H9 (cell line): ENCODE measurements around the gene LRP1B. TPM values are rescaled to one million over a fixed set of nuclear protein-coding genes. Genes with fewer than 3 reads are reported as not detected.

Source experiments
- DNase-seq: peaks from one replicate; pipeline ENCODE4 v3.0.0-alpha.2; 2017
- H2AFZ ChIP-seq: one replicate; pipeline ENCODE4 v1.6.1; 2013; ENCODE audit warnings: mild to moderate bottlenecking, low read length, control low read depth, moderate library complexity
- H2AK5ac ChIP-seq: 2 replicates; pipeline ENCODE4 v1.6.1; 2013; ENCODE audit warnings: low read length, control low read depth, mixed read lengths; ENCODE audit not compliant: insufficient read length
- H2BK120ac ChIP-seq: one replicate; pipeline ENCODE4 v1.6.1; 2013; ENCODE audit warnings: low read depth, mild to moderate bottlenecking, low read length, control low read depth, inconsistent platforms; ENCODE audit not compliant: poor library complexity, severe bottlenecking
- H2BK12ac ChIP-seq: 2 replicates; pipeline ENCODE4 v1.6.1; 2013; ENCODE audit warnings: low read length, control low read depth, mixed read lengths, low read depth; ENCODE audit not compliant: insufficient read length
- H2BK15ac ChIP-seq: 2 replicates; pipeline ENCODE4 v1.6.1; 2013; ENCODE audit warnings: low read depth, low read length, control low read depth
- H2BK20ac ChIP-seq: one replicate; pipeline ENCODE4 v1.6.1; 2013; ENCODE audit warnings: low read depth, mild to moderate bottlenecking, low read length, control low read depth, inconsistent platforms; ENCODE audit not compliant: poor library complexity, severe bottlenecking
- H2BK5ac ChIP-seq: 2 replicates; pipeline ENCODE4 v1.6.1; 2013; ENCODE audit warnings: low read length, control low read depth, mixed read lengths; ENCODE audit not compliant: insufficient read length
- H3K14ac ChIP-seq: 2 replicates; pipeline ENCODE4 v1.6.1; 2013; ENCODE audit warnings: low read length, control low read depth; ENCODE audit not compliant: insufficient read depth
- H3K18ac ChIP-seq: 2 replicates; pipeline ENCODE4 v1.6.1; 2013; ENCODE audit warnings: low read depth, mild to moderate bottlenecking, mixed read lengths, low read length, control low read depth; ENCODE audit not compliant: insufficient read length
- H3K23ac ChIP-seq: 2 replicates; pipeline ENCODE4 v1.6.1; 2013; ENCODE audit warnings: low read length, control low read depth, mixed read lengths, low read depth; ENCODE audit not compliant: insufficient read length
- H3K23me2 ChIP-seq: 2 replicates; pipeline ENCODE4 v1.6.1; 2013; ENCODE audit warnings: low read depth, mild to moderate bottlenecking, mixed read lengths, low read length, control low read depth; ENCODE audit not compliant: insufficient read length, poor library complexity, severe bottlenecking
- H3K27ac ChIP-seq: 2 replicates; pipeline ENCODE4 v1.5.1; 2013; ENCODE audit warnings: low read length, control low read depth, mixed read lengths, low read depth; ENCODE audit not compliant: insufficient read length
- H3K27me3 ChIP-seq: 2 replicates; pipeline ENCODE4 v1.6.1; 2013; ENCODE audit warnings: low read length, control low read depth, inconsistent platforms; ENCODE audit not compliant: insufficient read depth
- H3K4ac ChIP-seq: 2 replicates; pipeline ENCODE4 v1.6.1; 2013; ENCODE audit warnings: low read depth, mild to moderate bottlenecking, control low read depth, inconsistent platforms, low read length, moderate library complexity
- H3K4me1 ChIP-seq: 2 replicates; pipeline ENCODE4 v1.6.1; 2013; ENCODE audit warnings: low read length, control low read depth, inconsistent platforms; ENCODE audit not compliant: insufficient read depth
- H3K4me2 ChIP-seq: 2 replicates; pipeline ENCODE4 v1.6.1; 2013; ENCODE audit warnings: low read length, control low read depth, mixed read lengths; ENCODE audit not compliant: insufficient read length, insufficient read depth
- H3K56ac ChIP-seq: 2 replicates; pipeline ENCODE4 v1.6.1; 2013; ENCODE audit warnings: low read depth, mild to moderate bottlenecking, mixed read lengths, low read length, control low read depth; ENCODE audit not compliant: insufficient read length
- H3K79me1 ChIP-seq: 2 replicates; pipeline ENCODE4 v1.6.1; 2013; ENCODE audit warnings: low read depth, mild to moderate bottlenecking, moderate library complexity, low read length, control low read depth, inconsistent platforms; ENCODE audit not compliant: insufficient read depth, poor library complexity, severe bottlenecking
- H3K79me2 ChIP-seq: 2 replicates; pipeline ENCODE4 v1.6.1; 2013; ENCODE audit warnings: low read length, control low read depth, inconsistent platforms; ENCODE audit not compliant: insufficient read depth
- H3K9ac ChIP-seq: 2 replicates; pipeline ENCODE4 v1.6.1; 2013; ENCODE audit warnings: low read length, control low read depth, mixed read lengths; ENCODE audit not compliant: insufficient read length; ENCODE audit errors: extremely low read depth
- H3K9me3 ChIP-seq: one replicate; pipeline ENCODE4 v1.6.1; 2013; ENCODE audit warnings: low read depth, low read length, inconsistent platforms; ENCODE audit not compliant: control insufficient read depth
- H3T11ph ChIP-seq: one replicate; pipeline ENCODE4 v1.6.1; 2013; ENCODE audit warnings: mild to moderate bottlenecking, low read length, control low read depth, inconsistent platforms
- H4K20me1 ChIP-seq: one replicate; pipeline ENCODE4 v1.6.1; 2013; ENCODE audit not compliant: control insufficient read depth, insufficient read length, insufficient read depth
- H4K5ac ChIP-seq: 2 replicates; pipeline ENCODE4 v1.6.1; 2013; ENCODE audit warnings: low read depth, mild to moderate bottlenecking, mixed read lengths, low read length, control low read depth; ENCODE audit not compliant: insufficient read length
- H4K8ac ChIP-seq: replicated peaks from 2 replicates; pipeline ENCODE4 v1.6.1; 2013; ENCODE audit warnings: low read length, control low read depth, mixed read lengths, low read depth; ENCODE audit not compliant: insufficient read length
- H4K91ac ChIP-seq: 2 replicates; pipeline ENCODE4 v1.6.1; 2013; ENCODE audit warnings: low read depth, mild to moderate bottlenecking, moderate library complexity, mixed read lengths, low read length, control low read depth; ENCODE audit not compliant: insufficient read length
- H3K27ac Mint-ChIP-seq, 3 experiments: 2 replicates in 2 of 3; 3 replicates in 1 of 3; pipeline ENCODE4 v1.8.0; 2020 to 2021; ENCODE audit warnings: mixed read lengths in 3 of 3, mild to moderate bottlenecking in 1 of 3, moderate library complexity in 1 of 3
- H3K27me3 Mint-ChIP-seq: 2 replicates; pipeline ENCODE4 v1.8.0; 2021; ENCODE audit warnings: low read depth, mild to moderate bottlenecking, moderate library complexity, mixed read lengths
- H3K36me3 Mint-ChIP-seq, 3 experiments: 2 replicates in 2 of 3; 3 replicates in 1 of 3; pipeline ENCODE4 v1.8.0; 2020 to 2021; ENCODE audit warnings: low read depth in 3 of 3, mixed read lengths in 3 of 3; ENCODE audit not compliant: insufficient read depth in 1 of 3
- H3K4me1 Mint-ChIP-seq, 2 experiments: 2 replicates each; pipeline ENCODE4 v1.8.0; 2020; ENCODE audit warnings: mixed read lengths in 2 of 2
- H3K4me3 Mint-ChIP-seq, 2 experiments: 2 replicates in 1 of 2; 3 replicates in 1 of 2; pipeline ENCODE4 v1.8.0; 2020 to 2021; ENCODE audit warnings: mild to moderate bottlenecking in 2 of 2, mixed read lengths in 2 of 2, moderate library complexity in 1 of 2
- H3K9me3 Mint-ChIP-seq, 2 experiments: 2 replicates in 1 of 2; 3 replicates in 1 of 2; pipeline ENCODE4 v1.8.0; 2020; ENCODE audit warnings: mild to moderate bottlenecking in 2 of 2, mixed read lengths in 2 of 2, moderate library complexity in 1 of 2
- WGBS: extraction: QIAGEN DNeasy Blood & Tissue Kit; methylation state at CpG from one replicate; pipeline ENCODE4 v1.1.7; 2013; ENCODE audit warnings: missing lambda C conversion rate, low lambda C conversion rate, mixed read lengths; ENCODE audit not compliant: insufficient read length; ENCODE audit errors: extremely low coverage; 5-methylcytosine and 5-hydroxymethylcytosine counted together
- total RNA-seq: library from RNA; stranded (reverse); gene quantifications from 2 replicates; pipeline ENCODE4 v1.2.1, GENCODE V29; 2021
- TF ChIP-seq, protein P1 (sequence below): fragments of 200-600 bp; sonication (generic); conservative IDR thresholded peaks from 3 replicates; pipeline ENCODE4 v1.8.0; 2021; ENCODE audit warnings: antibody characterized with exemption, mild to moderate bottlenecking

Gene LRP1B
- total RNA-seq, 1 experiment from 2014 or later = not detected

GRCh38 chr2:141791521-141791920 lies 339.3 kb downstream of the LRP1B start:
- Histone ChIP-seq H4K8ac (no peak overlapping the region), H3K9ac (no peak overlapping the region), H3K14ac (no peak overlapping the region), H2AFZ (no peak overlapping the region), H3K27me3 (no peaks in the 10 kb centered on the region), H2BK20ac (no peak overlapping the region), H3K23ac (no peak overlapping the region), H2BK15ac (no peak overlapping the region), H3T11ph (no peak overlapping the region), H3K9me3 (no peaks in the 10 kb centered on the region), H4K20me1 (no peaks in the 10 kb centered on the region), H3K4ac (no peak overlapping the region), H3K18ac (no peak overlapping the region), H4K91ac (no peak overlapping the region), H3K56ac (no peak overlapping the region), H2BK120ac (no peak overlapping the region), H3K79me2 (no peaks in the 10 kb centered on the region), H3K79me1 (no peaks in the 10 kb centered on the region), H3K23me2 (no peaks in the 10 kb centered on the region), H3K4me1 (no peaks in the 10 kb centered on the region), H3K27ac (no peak overlapping the region), H4K5ac (no peak overlapping the region), H2BK5ac (no peak overlapping the region), H3K4me2 (no peak overlapping the region), H2AK5ac (no peak overlapping the region), H2BK12ac (no peak overlapping the region)
- WGBS = no CpG with 5 or more reads among the region's 2 CpGs
- no peak overlapping the region for H3K27ac Mint-ChIP-seq
- no peaks in the 10 kb centered on the region for H3K27me3 Mint-ChIP-seq
- no peak overlapping the region for H3K4me3 Mint-ChIP-seq
- H3K36me3 Mint-ChIP-seq = no peaks in the 10 kb centered on the region
- TF ChIP-seq, protein P1, sequence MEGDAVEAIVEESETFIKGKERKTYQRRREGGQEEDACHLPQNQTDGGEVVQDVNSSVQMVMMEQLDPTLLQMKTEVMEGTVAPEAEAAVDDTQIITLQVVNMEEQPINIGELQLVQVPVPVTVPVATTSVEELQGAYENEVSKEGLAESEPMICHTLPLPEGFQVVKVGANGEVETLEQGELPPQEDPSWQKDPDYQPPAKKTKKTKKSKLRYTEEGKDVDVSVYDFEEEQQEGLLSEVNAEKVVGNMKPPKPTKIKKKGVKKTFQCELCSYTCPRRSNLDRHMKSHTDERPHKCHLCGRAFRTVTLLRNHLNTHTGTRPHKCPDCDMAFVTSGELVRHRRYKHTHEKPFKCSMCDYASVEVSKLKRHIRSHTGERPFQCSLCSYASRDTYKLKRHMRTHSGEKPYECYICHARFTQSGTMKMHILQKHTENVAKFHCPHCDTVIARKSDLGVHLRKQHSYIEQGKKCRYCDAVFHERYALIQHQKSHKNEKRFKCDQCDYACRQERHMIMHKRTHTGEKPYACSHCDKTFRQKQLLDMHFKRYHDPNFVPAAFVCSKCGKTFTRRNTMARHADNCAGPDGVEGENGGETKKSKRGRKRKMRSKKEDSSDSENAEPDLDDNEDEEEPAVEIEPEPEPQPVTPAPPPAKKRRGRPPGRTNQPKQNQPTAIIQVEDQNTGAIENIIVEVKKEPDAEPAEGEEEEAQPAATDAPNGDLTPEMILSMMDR = no peak
- H3K9me3 Mint-ChIP-seq = no peaks in the 10 kb centered on the region
- DNase-seq = no peak
- no peaks in the 10 kb centered on the region; a peak in 1 of 4 replicates for H3K4me1 Mint-ChIP-seq
